Activated naive CD4-positive, alpha-beta T cell treated with Interleukin-2 at 50 U/mL for 16 hours (primary cell): ENCODE data around the gene FKRP.
"Not testable (repeated sequence)": the region's sequence is repeated elsewhere in the genome, so short reads cannot be mapped to it uniquely, and the experiment has no call there.

Source experiments
- DNase-seq: peaks from one replicate; pipeline ENCODE4 v3.0.0-alpha.2; 2020

The FKRP gene

DNA sequence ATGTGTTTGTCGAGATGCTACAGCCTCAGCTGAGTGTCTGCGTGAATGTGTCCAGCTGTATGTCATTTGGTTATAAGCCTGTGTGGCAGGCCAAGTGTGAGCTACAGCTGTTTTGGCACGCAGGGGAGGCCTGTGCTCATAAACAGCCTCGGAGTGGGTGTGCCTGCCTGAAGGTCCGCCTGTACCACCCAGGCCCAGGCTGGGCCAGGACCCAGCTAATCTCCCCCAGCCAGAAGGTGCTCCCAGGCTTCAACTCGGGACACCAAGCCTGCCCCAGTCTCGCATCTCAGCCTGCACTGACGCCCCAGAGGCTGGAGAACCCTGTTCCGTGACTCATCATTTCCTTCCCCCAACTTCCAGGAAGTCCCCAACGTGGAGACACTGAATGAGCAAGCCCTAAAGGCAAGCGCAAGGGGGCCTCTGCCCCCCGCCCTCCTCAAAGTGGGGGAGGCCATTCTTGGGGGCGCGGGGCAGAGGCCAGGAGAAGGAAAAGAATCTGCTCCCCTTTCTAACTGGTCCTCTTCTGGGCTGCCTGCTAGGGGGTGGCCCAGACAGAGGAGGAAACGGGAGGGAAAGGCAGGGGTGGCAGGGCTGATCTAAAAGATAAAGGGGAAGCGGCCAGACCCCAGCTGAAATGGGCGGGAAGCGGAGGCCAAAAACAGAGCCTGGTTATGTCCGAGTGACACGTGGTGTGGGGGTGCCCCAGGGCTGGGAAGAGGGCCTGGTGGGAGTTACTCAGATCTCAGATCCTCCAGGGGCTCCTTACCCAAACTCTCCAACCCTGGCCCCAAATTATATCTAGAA, 40.6 kb downstream of the FKRP start:
- peak; percentile 87 for DNase-seq

DNA sequence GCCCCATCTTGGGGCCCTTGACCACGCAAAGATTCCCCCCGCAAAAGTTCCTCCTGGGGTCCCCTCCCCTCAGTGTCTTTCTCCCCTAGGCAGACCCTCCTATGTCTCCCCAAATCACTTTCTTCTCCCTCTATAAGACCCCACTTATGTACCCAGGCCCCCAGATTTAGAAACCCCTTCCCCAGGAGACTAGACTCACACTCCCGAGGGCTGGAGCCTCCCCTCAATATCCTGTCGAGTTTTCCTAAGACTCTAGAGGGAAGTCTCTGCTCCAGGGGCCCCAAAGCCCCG, 41.1 kb downstream of the FKRP start:
- DNase-seq = no peak

- DNase-seq = peak; percentile 49
Measured at GRCh38 chr19:46787331-46788261, 41.7 kb downstream of the FKRP start.

- peak; percentile 100 for DNase-seq
Measured at GRCh38 chr19:46788262-46788967, 42.6 kb downstream of the FKRP start, which contains the start of gene SLC1A5. SLC1A5 (minus strand) TSS chr19:46788594; CDS start chr19:46787965, 629 bp downstream.

DNA sequence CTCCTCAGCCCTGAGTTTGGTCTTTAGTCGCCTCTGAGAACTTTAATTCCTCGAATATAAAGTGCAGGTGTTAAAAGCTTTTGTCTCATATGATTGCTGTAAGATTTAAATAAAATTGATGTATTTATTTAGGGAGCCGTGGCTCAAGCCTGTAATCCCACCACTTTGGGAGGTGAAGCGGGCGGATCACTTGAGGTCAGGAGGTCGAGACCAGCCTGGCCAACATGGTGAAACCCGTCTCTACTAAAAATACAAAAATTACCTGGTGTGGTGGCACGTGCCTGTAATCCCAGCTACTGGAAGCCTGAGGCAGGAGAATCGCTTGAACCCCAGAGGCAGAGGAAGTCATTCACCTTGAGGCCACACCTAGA, 43.1 kb downstream of the FKRP start:
- DNase-seq = no peak

- no peak for DNase-seq
Measured at GRCh38 chr19:46789371-46789770, 43.5 kb downstream of the FKRP start.

DNA sequence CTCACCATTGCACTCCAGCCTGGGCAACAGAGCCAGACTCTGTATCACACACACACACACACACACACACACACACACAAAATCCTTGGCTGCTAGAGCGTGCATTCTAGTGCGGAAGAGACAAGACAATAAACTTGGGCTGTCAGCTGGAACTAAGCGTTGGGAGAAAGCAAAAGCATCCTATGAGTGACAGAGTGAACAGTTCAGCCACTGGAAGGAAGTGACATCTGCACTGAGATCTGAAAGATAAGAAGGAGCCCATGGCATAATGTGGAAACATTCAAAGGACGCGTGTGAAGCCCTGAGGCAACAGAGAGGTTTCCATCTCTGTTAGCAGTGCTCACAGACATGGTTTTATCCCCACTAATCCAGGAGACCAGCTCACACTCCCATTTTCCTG, 46.1 kb downstream of the FKRP start:
- DNase-seq = peak; percentile 18

GRCh38 chr19:46797881-46798280, 52.0 kb downstream of the FKRP start:
- DNase-seq = no peak

DNA sequence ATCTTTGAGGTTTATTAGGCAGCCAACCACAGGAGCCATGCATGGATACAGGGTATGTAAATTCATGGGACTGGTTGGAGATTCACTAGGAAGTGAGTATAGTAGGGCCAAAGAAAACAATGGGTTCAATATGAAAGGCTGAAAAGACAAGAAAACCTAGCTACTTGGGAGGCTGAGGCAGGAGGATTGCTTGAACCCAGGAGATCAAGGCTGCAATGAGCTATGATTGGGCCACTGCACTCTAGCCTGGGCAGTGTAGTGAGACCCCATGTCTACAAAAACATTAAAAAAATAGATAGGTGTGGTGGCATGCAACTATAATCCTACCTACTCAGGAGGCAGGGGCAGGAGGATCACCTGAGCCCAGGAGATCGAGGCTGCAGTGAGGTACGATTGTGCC, 52.9 kb downstream of the FKRP start:
- no peak for DNase-seq

- no peak for DNase-seq
Measured at GRCh38 chr19:46802152-46802551, 56.3 kb downstream of the FKRP start.

- no peak for DNase-seq
Measured at GRCh38 chr19:46803555-46803954, 57.7 kb downstream of the FKRP start.

DNA sequence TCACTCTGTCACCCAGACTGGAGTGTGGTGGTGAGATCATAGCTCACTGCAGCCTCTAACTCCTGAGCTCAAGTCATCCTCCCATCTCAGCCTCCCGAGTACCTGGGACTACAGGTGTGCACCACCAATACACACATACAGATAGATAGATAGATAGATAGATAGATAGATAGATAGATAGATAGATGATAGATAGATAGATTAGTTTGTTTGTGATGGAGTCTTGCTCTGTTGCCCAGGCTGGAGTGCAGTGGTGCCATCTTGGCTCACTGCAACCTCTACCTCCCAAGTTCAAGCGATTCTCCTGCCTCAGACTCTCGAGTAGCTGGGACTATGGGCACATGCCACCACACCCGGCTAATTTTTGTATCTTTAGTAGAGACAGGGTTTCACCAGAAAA, 58.6 kb downstream of the FKRP start:
- DNase-seq = not testable (repeated sequence)

DNA sequence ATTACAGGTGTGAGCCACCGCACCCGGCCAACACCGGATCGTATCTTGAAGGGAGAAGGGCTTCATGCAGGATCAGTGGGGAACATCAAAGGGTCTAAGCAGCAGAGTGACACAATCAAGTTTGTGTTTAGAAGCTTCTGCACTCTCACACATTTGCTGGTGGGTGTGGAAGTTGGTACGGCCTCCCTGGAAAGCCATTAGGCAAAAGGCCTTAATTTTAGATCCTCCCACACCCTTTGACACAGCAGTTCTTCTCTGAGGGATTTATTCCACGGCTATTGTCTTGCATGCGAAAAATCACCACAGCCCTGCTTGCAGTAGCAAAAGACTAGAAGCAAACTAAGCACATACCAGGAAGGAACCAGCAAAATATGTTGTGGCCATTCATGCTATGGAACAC, 60.8 kb downstream of the FKRP start:
- no peak for DNase-seq
